ENCODE results near the gene SESN3. TPM values are rescaled to one million over a fixed set of nuclear protein-coding genes. Genes with fewer than 3 reads are reported as not detected.

The SESN3 gene
- total RNA-seq, 1 experiment from 2014 or later, result 36.8 TPM

GRCh38 chr11:95140397-95141033 lies 90.5 kb downstream of the SESN3 start:
- no peak overlapping the region for H2BK15ac ChIP-seq (ENCODE audit: low read depth, low read length)
- no peaks in the 10 kb centered on the region for H3K79me1 ChIP-seq (ENCODE audit: insufficient read depth, low read depth, low read length, poor library complexity, severe bottlenecking)
- H3K4me2 ChIP-seq (ENCODE audit: insufficient read depth, insufficient read length, low read length), result no peak overlapping the region
- no peak for DNase-seq
- H3T11ph ChIP-seq (ENCODE audit: low read length), result no peak overlapping the region
- H4K91ac ChIP-seq (ENCODE audit: insufficient read length, low read depth, low read length), result no peak overlapping the region
- no peak for TF ChIP-seq CTCF (conservative IDR thresholded peaks at IDR 0.05)
- no peak overlapping the region for H2BK120ac ChIP-seq (ENCODE audit: low read depth, low read length, poor library complexity, severe bottlenecking)
- no peaks in the 10 kb centered on the region for H4K20me1 ChIP-seq (ENCODE audit: control insufficient read depth, insufficient read depth, insufficient read length)
- H3K4me1 Mint-ChIP-seq, result no peaks in the 10 kb centered on the region
- H3K23me2 ChIP-seq (ENCODE audit: insufficient read length, low read depth, low read length, poor library complexity, severe bottlenecking), result no peaks in the 10 kb centered on the region
- H3K56ac ChIP-seq (ENCODE audit: insufficient read length, low read depth, low read length), result no peak overlapping the region
- H3K4me3 Mint-ChIP-seq, result no peak overlapping the region
- no peak overlapping the region for H2BK5ac ChIP-seq (ENCODE audit: insufficient read length, low read length)
- H3K79me2 ChIP-seq (ENCODE audit: insufficient read depth, low read length), result no peaks in the 10 kb centered on the region
- no peak overlapping the region for H2BK12ac ChIP-seq (ENCODE audit: insufficient read length, low read depth, low read length)
- H3K23ac ChIP-seq (ENCODE audit: insufficient read length, low read depth, low read length), result no peak overlapping the region
- H3K36me3 Mint-ChIP-seq (ENCODE audit: insufficient read depth in 1 of 3, low read depth in 3 of 3), result no peaks in the 10 kb centered on the region
- peaks cover 8% of the 10 kb centered on the region; the same call in 1 of the 2 replicates for H3K27me3 ChIP-seq (ENCODE audit: insufficient read depth, low read length)
- H4K8ac ChIP-seq (replicated peaks; ENCODE audit: insufficient read length, low read depth, low read length), result no peak overlapping the region
- H3K9ac ChIP-seq (ENCODE audit: extremely low read depth, insufficient read length, low read length), result no peak overlapping the region
- H3K14ac ChIP-seq (ENCODE audit: insufficient read depth, low read length), result no peak overlapping the region
- H4K5ac ChIP-seq (ENCODE audit: insufficient read length, low read depth, low read length), result no peak overlapping the region
- no peak overlapping the region for H3K4ac ChIP-seq (ENCODE audit: low read depth, low read length)
- H3K9me3 ChIP-seq (ENCODE audit: control insufficient read depth, low read depth, low read length), result no peaks in the 10 kb centered on the region
- no peak overlapping the region for H2BK20ac ChIP-seq (ENCODE audit: low read depth, low read length, poor library complexity, severe bottlenecking)
- H3K9me3 Mint-ChIP-seq, result no peaks in the 10 kb centered on the region
- peaks cover 79% of the 10 kb centered on the region for H3K27me3 Mint-ChIP-seq (ENCODE audit: low read depth)
- H3K27ac Mint-ChIP-seq, result no peak overlapping the region
- no peak overlapping the region for H2AK5ac ChIP-seq (ENCODE audit: insufficient read length, low read length)
- no peak overlapping the region for H3K27ac ChIP-seq (ENCODE audit: insufficient read length, low read depth, low read length)
- H2AFZ ChIP-seq (ENCODE audit: low read length), result no peak overlapping the region
- H3K4me1 ChIP-seq (ENCODE audit: insufficient read depth, low read length), result no peaks in the 10 kb centered on the region
- WGBS (ENCODE audit: extremely low coverage, insufficient read length, low lambda C conversion rate), result no CpG with 5 or more reads among the region's 4 CpGs
- H3K18ac ChIP-seq (ENCODE audit: insufficient read length, low read depth, low read length), result no peak overlapping the region

Data from H9 (cell line).